ENCODE results near the gene MIDN. TPM values are rescaled to one million over a fixed set of nuclear protein-coding genes. Genes with fewer than 3 reads are reported as not detected.
"Not testable (repeated sequence)": the region's sequence is repeated elsewhere in the genome, so short reads cannot be mapped to it uniquely, and the experiment has no call there.

MIDN gene
- total RNA-seq, 1 donor from 2014 or later, result 170 TPM

DNA sequence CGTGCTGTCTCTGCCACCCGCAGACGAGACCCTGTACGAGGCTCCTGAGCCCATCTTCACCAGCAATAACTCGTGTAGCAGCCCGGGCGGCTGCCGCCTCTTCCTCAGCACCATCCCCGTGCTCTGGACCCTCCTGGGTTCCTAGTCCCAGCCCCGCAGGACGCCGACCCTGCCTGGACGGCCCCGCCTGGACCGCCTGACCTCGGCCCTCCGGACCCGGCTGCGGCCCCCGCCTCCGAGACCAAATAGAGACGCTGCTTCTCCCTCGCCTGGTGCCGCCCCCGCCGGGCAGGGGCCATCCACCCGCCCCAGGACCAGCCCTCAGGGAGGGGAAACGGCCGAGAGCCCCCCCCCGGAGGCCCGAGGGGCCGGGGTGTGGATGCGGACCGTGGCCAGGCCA lies 51.4 kb downstream of the MIDN start:
- Histone ChIP-seq H3K36me3 (no peaks in the 10 kb centered on the region), H3K27me3 (peaks cover 9% of the 10 kb centered on the region), H3K9me3 (no peaks in the 10 kb centered on the region), H3K4me3 (no peak overlapping the region), H3K4me1 (peaks cover 6% of the 10 kb centered on the region), H3K27ac (no peak overlapping the region)
- intact Hi-C loops (cut with DNase I), result no loop called here
- no peak for TF ChIP-seq POLR2AphosphoS5 (IDR thresholded peaks at IDR 0.05; ENCODE audit: insufficient read depth in 1 of 2, low read depth in 1 of 2)
- TF ChIP-seq POLR2A (IDR thresholded peaks at IDR 0.05), result no peak
- TF ChIP-seq, protein P1, sequence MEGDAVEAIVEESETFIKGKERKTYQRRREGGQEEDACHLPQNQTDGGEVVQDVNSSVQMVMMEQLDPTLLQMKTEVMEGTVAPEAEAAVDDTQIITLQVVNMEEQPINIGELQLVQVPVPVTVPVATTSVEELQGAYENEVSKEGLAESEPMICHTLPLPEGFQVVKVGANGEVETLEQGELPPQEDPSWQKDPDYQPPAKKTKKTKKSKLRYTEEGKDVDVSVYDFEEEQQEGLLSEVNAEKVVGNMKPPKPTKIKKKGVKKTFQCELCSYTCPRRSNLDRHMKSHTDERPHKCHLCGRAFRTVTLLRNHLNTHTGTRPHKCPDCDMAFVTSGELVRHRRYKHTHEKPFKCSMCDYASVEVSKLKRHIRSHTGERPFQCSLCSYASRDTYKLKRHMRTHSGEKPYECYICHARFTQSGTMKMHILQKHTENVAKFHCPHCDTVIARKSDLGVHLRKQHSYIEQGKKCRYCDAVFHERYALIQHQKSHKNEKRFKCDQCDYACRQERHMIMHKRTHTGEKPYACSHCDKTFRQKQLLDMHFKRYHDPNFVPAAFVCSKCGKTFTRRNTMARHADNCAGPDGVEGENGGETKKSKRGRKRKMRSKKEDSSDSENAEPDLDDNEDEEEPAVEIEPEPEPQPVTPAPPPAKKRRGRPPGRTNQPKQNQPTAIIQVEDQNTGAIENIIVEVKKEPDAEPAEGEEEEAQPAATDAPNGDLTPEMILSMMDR (IDR thresholded peaks at IDR 0.05), result no peak
- no peak for DNase-seq (ENCODE audit: extremely low spot score in 2 of 2)

DNA sequence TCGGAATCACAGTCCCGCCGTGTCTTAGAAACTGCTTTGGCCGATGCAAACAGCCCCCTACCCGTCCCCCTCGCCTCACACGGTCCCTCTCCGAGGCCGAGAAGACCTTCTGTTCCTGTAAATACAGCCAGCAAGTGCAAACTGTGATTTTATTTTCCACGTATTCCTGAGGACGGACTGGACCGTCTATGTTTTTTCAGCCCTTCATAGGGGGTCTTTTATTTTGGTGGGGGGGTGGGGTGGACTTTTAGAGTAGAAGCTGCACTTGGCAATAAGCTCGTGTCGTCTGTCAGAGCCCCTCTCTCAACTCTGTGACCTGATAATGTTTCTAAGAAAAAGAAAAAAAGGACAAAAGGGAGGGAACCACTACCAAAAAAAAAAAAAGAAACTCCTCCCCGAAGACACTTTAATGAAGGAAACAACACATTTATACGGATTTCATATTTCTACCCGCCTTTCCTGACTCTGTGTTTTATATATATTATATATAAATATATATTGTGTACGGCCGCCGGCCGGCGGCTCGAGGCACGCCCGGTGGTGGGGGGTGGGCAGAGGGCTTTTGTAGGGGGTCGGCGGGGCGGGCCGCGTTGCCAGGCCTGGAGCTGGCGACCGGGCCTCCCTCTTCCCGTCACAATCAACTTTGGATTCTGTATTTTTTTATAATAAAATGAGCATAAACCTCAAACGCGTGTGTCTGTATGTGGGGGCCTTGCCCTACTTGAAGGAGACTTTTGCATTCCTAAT lies 52.5 kb downstream of the MIDN start:
- intact Hi-C loops (cut with DNase I), result no loop called here
- TF ChIP-seq POLR2AphosphoS5 (IDR thresholded peaks at IDR 0.05; ENCODE audit: insufficient read depth in 1 of 2, low read depth in 1 of 2), result no peak
- TF ChIP-seq POLR2A (IDR thresholded peaks at IDR 0.05), result no peak
- TF ChIP-seq, protein P1 (IDR thresholded peaks at IDR 0.05), result no peak
- H3K4me1 ChIP-seq, result no peaks in the 10 kb centered on the region
- no peaks in the 10 kb centered on the region for H3K27me3 ChIP-seq
- H3K36me3 ChIP-seq, result no peaks in the 10 kb centered on the region
- DNase-seq (ENCODE audit: extremely low spot score in 2 of 2), result no peak
- H3K27ac ChIP-seq, result no peak overlapping the region
- no peak overlapping the region for H3K4me3 ChIP-seq
- no peaks in the 10 kb centered on the region for H3K9me3 ChIP-seq

DNA sequence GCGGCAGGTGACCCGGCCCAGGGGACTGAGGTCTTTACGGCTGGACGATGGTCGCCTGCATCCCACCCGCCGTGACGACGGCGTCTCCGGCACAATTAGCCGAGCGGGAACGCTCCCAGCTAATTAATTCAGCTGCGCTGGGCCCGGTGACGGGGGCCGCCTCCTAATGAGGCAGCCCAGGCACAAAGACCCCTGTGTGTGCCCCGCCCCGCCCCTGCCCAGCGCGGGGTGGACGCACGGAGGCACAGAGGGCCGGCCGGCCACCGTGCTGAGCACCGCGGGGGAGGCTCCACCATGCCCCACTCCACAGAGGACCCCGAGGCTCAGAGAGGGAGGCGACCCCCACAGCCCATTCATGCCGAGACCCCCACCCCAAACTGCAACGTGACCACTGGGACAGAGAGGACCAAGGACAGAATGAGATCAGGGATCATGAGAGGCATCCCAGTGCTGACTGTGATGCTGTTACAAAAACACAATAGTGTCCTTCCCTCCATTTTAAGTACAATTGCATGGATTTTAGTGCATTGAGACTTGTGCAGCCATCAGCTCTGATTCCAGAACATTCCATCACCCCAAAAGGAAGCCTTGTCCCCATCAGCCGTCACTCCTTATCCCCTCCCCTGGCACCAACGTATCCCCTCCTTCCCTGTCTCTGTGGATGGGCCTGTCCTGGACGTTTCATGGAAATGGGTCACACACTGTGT lies 54.3 kb downstream of the MIDN start:
- Histone ChIP-seq H3K27me3 (no peaks in the 10 kb centered on the region), H3K4me1 (no peaks in the 10 kb centered on the region), H3K9me3 (no peaks in the 10 kb centered on the region), H3K4me3 (no peak overlapping the region), H3K27ac (no peak overlapping the region), H3K36me3 (no peaks in the 10 kb centered on the region)
- intact Hi-C loops (cut with DNase I), result no loop called here
- no peak for DNase-seq (ENCODE audit: extremely low spot score in 2 of 2)
- TF ChIP-seq POLR2A (IDR thresholded peaks at IDR 0.05) (no peak), POLR2AphosphoS5 (IDR thresholded peaks at IDR 0.05; ENCODE audit: insufficient read depth in 1 of 2, low read depth in 1 of 2) (no peak)

DNA sequence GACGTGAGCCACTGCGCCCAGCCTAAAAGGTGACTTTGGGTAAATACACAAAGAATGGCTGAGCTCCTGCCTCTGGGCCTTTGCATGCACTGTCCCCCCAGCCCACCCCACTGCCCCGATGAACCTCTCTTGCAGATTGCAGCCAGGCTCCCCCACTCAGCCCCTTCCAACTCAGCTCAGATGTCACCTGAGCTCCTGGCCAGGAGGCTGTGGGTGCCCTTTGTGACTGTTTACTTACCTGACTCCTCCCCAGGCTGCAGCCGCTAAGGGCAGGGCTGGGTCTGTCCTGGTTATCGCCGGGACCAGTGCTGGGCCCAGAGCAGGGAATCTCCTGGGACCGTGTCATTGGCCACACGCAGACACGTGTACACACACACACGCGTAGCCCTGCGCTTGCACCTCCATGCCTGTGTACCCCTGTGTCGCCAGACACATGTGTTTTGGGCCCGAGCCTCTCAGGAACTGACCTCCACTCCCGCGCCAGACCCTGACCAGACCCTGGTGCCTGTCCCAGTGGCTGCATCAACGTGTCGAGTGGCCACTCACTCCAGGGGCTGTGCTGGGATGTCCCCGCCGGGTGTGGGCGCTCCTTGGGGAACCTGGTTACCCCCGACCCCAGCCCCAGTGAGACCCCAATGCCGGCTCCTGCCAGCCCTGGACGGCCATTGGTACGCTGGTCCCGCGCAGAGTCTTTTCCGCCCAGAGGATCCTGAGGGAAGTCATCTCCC lies 56.0 kb downstream of the MIDN start:
- Histone ChIP-seq H3K27me3 (no peaks in the 10 kb centered on the region), H3K4me1 (no peaks in the 10 kb centered on the region), H3K9me3 (no peaks in the 10 kb centered on the region), H3K36me3 (no peaks in the 10 kb centered on the region), H3K4me3 (no peak overlapping the region), H3K27ac (no peak overlapping the region)
- TF ChIP-seq POLR2A (IDR thresholded peaks at IDR 0.05) (no peak), POLR2AphosphoS5 (IDR thresholded peaks at IDR 0.05; ENCODE audit: insufficient read depth in 1 of 2, low read depth in 1 of 2) (no peak)
- TF ChIP-seq, protein P1 (IDR thresholded peaks at IDR 0.05), result no peak
- intact Hi-C loops (cut with DNase I), result no loop called here
- DNase-seq (ENCODE audit: extremely low spot score in 2 of 2), result no peak

DNA sequence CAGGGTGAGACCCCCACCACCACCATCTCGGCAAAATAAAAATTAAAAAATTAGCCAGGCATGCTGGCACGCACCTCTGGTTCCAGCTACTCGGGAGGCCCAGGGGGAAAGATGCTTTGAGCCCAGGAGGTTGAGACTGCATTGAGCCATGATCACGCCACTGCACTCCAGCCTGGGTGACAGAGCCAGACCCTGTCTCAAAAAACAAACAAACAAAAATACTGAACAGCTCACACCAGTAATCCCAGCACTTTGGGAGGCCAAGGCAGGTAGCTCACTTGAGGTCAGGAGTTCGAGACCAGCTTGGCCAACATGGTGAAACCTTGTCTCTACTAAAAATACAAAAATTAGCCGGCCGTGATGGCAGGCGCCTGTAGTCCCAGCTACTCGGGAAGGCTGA lies 57.0 kb downstream of the MIDN start:
- DNase-seq (ENCODE audit: extremely low spot score in 2 of 2), result not testable (repeated sequence)

More for the DNA sequence above, 57.0 kb downstream of the MIDN start:
- H3K27me3 ChIP-seq; intact Hi-C loops (cut with DNase I); H3K4me1 ChIP-seq; H3K9me3 ChIP-seq; H3K4me3 ChIP-seq; H3K27ac ChIP-seq; H3K36me3 ChIP-seq: not testable (repeated sequence)

Measured in vagina (tissue), 2 donors.